ENCODE results near the gene TMF1. TPM values are rescaled to one million over a fixed set of nuclear protein-coding genes. Genes with fewer than 3 reads are reported as not detected.
A peak's percentile ranks its signal among the peaks of the same experiment; 100 is the strongest.

TMF1 gene
- total RNA-seq, 1 donor from 2014 or later: 38.0 TPM

DNA sequence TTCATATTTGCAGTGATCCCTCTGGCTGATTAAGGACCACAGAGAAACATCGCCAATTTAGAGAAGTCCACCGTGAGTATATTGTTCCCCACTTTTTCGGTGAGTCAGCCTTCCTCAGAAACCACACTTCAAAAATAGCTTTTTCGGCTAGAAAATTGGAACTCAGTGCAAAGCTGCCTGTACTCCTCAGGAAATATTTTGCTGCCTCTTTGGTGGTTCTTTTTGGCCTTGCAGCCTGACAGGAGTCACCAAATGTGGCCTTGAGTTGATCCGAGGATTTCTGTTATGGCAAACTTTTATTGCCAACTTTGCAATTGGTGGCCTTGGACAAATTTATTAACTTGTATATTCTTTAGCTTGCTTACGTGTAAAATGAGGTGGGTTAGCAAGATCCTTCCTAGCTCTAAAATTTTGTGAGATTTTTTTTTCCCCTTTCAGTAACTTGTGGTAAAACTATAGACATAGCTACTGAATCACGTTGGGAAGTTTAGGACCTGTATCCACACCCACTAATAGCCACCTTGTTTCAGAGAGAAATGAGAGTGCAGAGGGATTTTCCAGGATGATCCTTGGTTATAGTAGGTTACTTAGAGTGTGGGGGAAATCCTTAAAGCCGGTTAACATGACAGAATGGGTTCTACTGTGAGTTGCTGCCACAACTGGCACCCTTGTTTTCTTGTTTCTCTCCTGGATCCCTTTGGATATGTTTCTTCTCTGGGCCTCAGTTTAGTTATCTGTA lies 42.5 kb upstream of the TMF1 start:
- DNase-seq (no peak), ATAC-seq (peak; percentile 45)
- no peak overlapping the region for H3K4me3 ChIP-seq
- H3K9me3 ChIP-seq: no peaks in the 10 kb centered on the region
- no peaks in the 10 kb centered on the region for H3K27me3 ChIP-seq
- H3K27ac ChIP-seq: peak overlapping the region; percentile 69
- TF ChIP-seq, protein P1, sequence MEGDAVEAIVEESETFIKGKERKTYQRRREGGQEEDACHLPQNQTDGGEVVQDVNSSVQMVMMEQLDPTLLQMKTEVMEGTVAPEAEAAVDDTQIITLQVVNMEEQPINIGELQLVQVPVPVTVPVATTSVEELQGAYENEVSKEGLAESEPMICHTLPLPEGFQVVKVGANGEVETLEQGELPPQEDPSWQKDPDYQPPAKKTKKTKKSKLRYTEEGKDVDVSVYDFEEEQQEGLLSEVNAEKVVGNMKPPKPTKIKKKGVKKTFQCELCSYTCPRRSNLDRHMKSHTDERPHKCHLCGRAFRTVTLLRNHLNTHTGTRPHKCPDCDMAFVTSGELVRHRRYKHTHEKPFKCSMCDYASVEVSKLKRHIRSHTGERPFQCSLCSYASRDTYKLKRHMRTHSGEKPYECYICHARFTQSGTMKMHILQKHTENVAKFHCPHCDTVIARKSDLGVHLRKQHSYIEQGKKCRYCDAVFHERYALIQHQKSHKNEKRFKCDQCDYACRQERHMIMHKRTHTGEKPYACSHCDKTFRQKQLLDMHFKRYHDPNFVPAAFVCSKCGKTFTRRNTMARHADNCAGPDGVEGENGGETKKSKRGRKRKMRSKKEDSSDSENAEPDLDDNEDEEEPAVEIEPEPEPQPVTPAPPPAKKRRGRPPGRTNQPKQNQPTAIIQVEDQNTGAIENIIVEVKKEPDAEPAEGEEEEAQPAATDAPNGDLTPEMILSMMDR (IDR thresholded peaks at IDR 0.05): no peak
- intact Hi-C loops (cut with DNase I): no loop called here
- H3K36me3 ChIP-seq: peaks cover 10% of the 10 kb centered on the region
- H3K4me1 ChIP-seq: peaks cover 81% of the 10 kb centered on the region

DNA sequence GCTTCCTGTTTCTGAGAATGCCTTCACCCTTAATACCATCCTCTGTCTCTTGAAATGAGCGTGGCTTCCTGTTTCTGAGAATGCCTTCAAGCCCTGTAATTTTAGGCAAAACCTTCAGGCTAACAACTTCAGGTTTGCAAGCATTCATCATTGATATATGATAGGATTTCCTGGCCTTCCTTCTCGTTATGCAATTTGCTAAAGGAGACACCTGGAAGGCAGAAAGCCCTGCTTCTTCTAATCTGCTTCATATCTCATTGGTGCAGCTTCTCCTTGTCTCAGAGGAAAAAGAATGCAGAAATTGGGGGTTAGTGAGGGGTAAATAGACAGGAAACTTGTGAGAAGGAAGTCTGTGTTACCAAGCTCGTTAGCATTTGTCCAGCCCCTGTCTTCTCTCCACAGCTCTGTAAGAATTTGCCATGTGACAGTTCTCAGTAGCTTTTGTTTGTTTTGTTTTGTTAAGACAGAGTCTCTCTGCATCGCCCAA lies 39.9 kb upstream of the TMF1 start:
- intact Hi-C loops (cut with DNase I): no loop called here
- Histone ChIP-seq H3K36me3 (peaks cover 3% of the 10 kb centered on the region), H3K27me3 (no peaks in the 10 kb centered on the region), H3K27ac (peak overlapping the region; percentile 69), H3K9me3 (no peaks in the 10 kb centered on the region), H3K4me1 (peaks cover 97% of the 10 kb centered on the region), H3K4me3 (no peak overlapping the region)
- ATAC-seq (peak; percentile 62), DNase-seq (no peak)
- TF ChIP-seq, protein P1 (IDR thresholded peaks at IDR 0.05): no peak

DNA sequence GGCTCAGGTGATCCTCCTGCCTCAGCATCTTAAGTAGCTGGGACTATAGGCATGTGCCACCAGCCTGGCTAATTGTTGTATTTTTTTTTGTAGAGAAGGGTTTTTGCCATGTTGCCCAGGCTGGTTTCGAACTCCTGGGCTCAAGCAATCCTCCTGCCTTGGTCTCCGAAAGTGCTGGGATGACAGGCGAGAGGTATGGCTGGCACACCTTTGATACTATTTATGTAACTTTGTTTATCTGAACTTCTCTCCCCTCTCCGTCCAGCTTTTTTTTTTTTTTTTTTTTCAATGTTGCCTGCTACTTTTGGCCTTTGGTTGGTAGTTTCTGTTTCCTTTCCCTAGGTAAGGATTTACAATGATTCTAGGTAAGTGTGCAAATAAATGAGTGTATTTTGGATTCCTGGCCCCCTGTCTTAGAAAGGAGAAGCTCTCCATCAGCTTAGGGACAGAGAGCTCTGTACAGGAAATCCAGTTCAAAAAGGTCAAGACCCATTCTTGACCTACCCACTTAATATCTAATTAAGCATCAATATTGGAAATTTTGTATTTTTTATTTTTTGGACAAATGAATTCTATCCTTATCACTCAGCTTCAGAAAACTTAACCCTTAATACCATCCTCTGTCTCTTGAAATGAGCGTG lies 39.4 kb upstream of the TMF1 start:
- no peaks in the 10 kb centered on the region for H3K9me3 ChIP-seq
- peaks cover 3% of the 10 kb centered on the region for H3K36me3 ChIP-seq
- H3K27ac ChIP-seq: peak overlapping the region; percentile 69
- TF ChIP-seq, protein P1 (IDR thresholded peaks at IDR 0.05): no peak
- H3K4me3 ChIP-seq: no peak overlapping the region
- H3K4me1 ChIP-seq: peaks cover 97% of the 10 kb centered on the region
- ATAC-seq (no peak), DNase-seq (no peak)
- H3K27me3 ChIP-seq: no peaks in the 10 kb centered on the region
- intact Hi-C loops (cut with DNase I): no loop called here

DNA sequence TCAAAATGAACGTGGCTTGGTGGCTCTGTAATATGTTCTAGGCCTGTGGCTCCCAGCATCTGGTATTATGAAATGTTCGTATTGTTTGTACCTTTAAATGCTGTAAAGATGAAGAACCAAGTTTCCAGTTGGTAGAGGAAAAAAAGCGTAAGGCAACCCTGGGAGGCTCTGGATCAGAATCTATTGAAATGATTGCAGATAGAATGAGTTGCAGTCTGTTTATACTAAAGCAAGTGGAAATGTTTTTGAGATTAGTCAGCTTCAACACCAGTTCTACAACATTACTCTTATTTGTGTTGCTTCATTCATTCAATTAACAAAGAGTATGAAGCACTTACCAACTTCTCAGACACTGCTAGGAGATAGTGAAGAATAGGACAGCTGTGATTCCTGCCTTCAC lies 37.9 kb upstream of the TMF1 start:
- intact Hi-C loops (cut with DNase I): no loop called here
- no peaks in the 10 kb centered on the region for H3K27me3 ChIP-seq
- H3K36me3 ChIP-seq: peaks cover 3% of the 10 kb centered on the region
- TF ChIP-seq, protein P1 (IDR thresholded peaks at IDR 0.05): no peak
- no peak overlapping the region for H3K4me3 ChIP-seq
- ATAC-seq (no peak), DNase-seq (no peak)
- no peaks in the 10 kb centered on the region for H3K9me3 ChIP-seq
- peak overlapping the region; percentile 15 for H3K27ac ChIP-seq
- H3K4me1 ChIP-seq: peaks cover 85% of the 10 kb centered on the region

DNA sequence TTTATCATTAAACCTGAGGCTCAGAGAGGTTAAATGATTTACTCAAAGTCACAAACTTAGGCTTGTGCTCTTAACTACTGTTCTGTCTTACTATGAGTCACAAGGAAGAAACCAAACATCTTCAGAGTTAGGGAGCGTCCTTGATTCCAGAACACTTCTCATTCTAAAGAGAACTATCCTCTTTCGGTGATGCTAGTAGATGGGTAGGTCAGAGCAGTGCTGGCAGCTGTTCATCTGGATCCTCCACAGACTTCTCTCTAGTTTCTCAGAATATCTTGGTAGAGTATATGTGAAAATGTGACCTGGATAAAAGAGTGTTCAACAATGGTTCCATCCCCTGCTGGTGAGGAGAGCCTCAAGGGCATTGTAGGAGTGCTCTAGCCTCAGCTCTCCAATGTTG lies 35.9 kb upstream of the TMF1 start:
- Histone ChIP-seq H3K9me3 (no peaks in the 10 kb centered on the region), H3K36me3 (no peaks in the 10 kb centered on the region), H3K27me3 (no peaks in the 10 kb centered on the region), H3K4me1 (peaks cover 80% of the 10 kb centered on the region), H3K27ac (peak overlapping the region; percentile 92), H3K4me3 (peak overlapping the region; percentile 74)
- intact Hi-C loops (cut with DNase I): no loop called here
- no peak for ATAC-seq
- DNase-seq: no peak
- TF ChIP-seq, protein P1 (IDR thresholded peaks at IDR 0.05): no peak
